NB4 (cell line): ENCODE data around the gene BTBD9.

Experiments used
- POLR2A ChIP-seq: IDR thresholded peaks from 2 replicates; pipeline ENCODE4 v1.6.1; 2011; ENCODE audit warnings: mild to moderate bottlenecking; ENCODE audit not compliant: insufficient read length; ENCODE audit errors: extremely low read depth
- TF ChIP-seq, protein P1 (sequence below): IDR thresholded peaks from one replicate; pipeline ENCODE4 v1.5.1; 2012; ENCODE audit warnings: low read depth, low read length

DNA sequence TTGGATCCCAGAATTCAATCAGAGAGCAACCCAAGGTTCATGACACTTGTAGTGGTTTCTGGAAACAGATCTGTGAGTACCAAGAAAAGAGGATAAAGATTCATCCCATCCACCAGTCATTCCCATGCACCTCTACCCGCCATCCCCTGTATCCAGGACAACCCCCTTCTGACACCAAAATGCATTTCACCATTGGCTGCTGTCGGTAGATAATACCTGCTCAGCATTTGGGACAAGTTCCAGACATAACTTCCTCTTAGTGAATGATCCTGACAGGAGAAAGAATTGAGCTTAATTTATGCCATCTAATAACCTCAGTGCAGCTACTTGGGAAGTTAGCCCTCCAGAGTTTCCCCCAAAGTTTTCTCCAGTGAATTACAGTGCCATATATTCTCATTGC lies 491.1 kb downstream of the BTBD9 start:
- TF ChIP-seq, protein P1, sequence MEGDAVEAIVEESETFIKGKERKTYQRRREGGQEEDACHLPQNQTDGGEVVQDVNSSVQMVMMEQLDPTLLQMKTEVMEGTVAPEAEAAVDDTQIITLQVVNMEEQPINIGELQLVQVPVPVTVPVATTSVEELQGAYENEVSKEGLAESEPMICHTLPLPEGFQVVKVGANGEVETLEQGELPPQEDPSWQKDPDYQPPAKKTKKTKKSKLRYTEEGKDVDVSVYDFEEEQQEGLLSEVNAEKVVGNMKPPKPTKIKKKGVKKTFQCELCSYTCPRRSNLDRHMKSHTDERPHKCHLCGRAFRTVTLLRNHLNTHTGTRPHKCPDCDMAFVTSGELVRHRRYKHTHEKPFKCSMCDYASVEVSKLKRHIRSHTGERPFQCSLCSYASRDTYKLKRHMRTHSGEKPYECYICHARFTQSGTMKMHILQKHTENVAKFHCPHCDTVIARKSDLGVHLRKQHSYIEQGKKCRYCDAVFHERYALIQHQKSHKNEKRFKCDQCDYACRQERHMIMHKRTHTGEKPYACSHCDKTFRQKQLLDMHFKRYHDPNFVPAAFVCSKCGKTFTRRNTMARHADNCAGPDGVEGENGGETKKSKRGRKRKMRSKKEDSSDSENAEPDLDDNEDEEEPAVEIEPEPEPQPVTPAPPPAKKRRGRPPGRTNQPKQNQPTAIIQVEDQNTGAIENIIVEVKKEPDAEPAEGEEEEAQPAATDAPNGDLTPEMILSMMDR, result no peak
- no peak for TF ChIP-seq POLR2A
